ENCODE measurements around the gene GTPBP10. TPM values are rescaled to one million over a fixed set of nuclear protein-coding genes. Genes with fewer than 3 reads are reported as not detected.
A peak's percentile ranks its signal among the peaks of the same experiment; 100 is the strongest.

Gene GTPBP10
- total and polyA plus RNA-seq, 2 donors (not counting 1 experiment from before 2014, with no cell fraction given), result 13.4 to 24.7 TPM

DNA sequence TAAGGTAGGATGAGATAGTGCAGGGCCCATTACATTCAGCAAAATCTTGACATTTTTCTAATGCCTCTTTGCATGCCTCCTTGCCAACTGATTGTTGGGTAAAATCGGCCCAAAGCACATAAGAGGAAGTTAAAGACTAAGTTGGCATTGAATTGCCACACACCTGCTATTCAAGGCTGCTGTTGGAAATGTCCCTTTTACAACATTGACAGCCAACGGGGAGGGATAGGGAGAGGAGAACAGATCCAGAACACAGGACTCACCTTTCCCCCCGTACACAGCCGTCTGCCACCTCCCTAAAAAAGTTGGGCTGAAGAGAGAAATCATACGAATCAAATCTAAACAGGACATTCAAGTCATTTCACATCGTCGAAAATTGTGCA, 26.1 kb upstream of the GTPBP10 start:
- H3K27ac ChIP-seq (ENCODE audit: insufficient read depth, low read length), result no peak overlapping the region
- no peaks in the 10 kb centered on the region for H3K9me3 ChIP-seq (ENCODE audit: control insufficient read depth, insufficient read depth, low read depth, low read length)
- no peak overlapping the region for H2AFZ ChIP-seq (ENCODE audit: low read length)
- no peaks in the 10 kb centered on the region for H3K79me2 ChIP-seq (ENCODE audit: control insufficient read depth, insufficient read depth, low read length)
- peaks cover 9% of the 10 kb centered on the region for H3K27me3 ChIP-seq (ENCODE audit: control insufficient read depth, insufficient read depth, low read length)
- H4K20me1 ChIP-seq (ENCODE audit: control insufficient read depth, extremely low read depth, insufficient read depth, low read length), result no peaks in the 10 kb centered on the region
- H3K4me1 ChIP-seq (ENCODE audit: control insufficient read depth, extremely low read depth, insufficient read depth, low read length), result no peaks in the 10 kb centered on the region
- no peak overlapping the region for H3K9ac ChIP-seq (ENCODE audit: insufficient read depth, low read length)
- H3K36me3 ChIP-seq (ENCODE audit: control insufficient read depth, insufficient read depth, low read length), result no peaks in the 10 kb centered on the region
- peak overlapping the region; percentile 89 for H3K4me2 ChIP-seq (ENCODE audit: extremely low read depth, insufficient read depth, low read length)
- H3K4me3 ChIP-seq (replicated peaks in 1 of 4; ENCODE audit: control extremely low read depth in 1 of 4, insufficient read depth in 1 of 4, low read depth in 3 of 4, low read length in 4 of 4), result peak overlapping the region in 3 of 4 experiments; percentile 32 to 52 (median 49)
- DNase-seq (ENCODE audit: low read depth in 2 of 2), result no peak
- no peak for TF ChIP-seq EZH2 (IDR thresholded peaks at IDR 0.05; ENCODE audit: low read length, missing control alignments)
- TF ChIP-seq, protein P1, sequence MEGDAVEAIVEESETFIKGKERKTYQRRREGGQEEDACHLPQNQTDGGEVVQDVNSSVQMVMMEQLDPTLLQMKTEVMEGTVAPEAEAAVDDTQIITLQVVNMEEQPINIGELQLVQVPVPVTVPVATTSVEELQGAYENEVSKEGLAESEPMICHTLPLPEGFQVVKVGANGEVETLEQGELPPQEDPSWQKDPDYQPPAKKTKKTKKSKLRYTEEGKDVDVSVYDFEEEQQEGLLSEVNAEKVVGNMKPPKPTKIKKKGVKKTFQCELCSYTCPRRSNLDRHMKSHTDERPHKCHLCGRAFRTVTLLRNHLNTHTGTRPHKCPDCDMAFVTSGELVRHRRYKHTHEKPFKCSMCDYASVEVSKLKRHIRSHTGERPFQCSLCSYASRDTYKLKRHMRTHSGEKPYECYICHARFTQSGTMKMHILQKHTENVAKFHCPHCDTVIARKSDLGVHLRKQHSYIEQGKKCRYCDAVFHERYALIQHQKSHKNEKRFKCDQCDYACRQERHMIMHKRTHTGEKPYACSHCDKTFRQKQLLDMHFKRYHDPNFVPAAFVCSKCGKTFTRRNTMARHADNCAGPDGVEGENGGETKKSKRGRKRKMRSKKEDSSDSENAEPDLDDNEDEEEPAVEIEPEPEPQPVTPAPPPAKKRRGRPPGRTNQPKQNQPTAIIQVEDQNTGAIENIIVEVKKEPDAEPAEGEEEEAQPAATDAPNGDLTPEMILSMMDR (conservative IDR thresholded peaks at IDR 0.05 in 1 of 2, IDR thresholded peaks at IDR 0.05 in 1 of 2; ENCODE audit: low read depth in 1 of 2, low read length in 2 of 2), result no peak

GRCh38 chr7:90320801-90321494, 25.6 kb upstream of the GTPBP10 start, which contains the start of gene FAM237B:
Gene FAM237B, minus strand, starts transcription at chr7:90321304. Its CDS starts 1,556 bp downstream, at chr7:90319748.
- TF ChIP-seq EZH2 (IDR thresholded peaks at IDR 0.05; ENCODE audit: low read length, missing control alignments), result no peak
- TF ChIP-seq, protein P1 (conservative IDR thresholded peaks at IDR 0.05 in 1 of 2, IDR thresholded peaks at IDR 0.05 in 1 of 2; ENCODE audit: low read depth in 1 of 2, low read length in 2 of 2), result no peak
- DNase-seq (ENCODE audit: low read depth in 2 of 2), result peak; percentile 34 to 42
- Histone ChIP-seq H3K4me1 (ENCODE audit: control insufficient read depth, extremely low read depth, insufficient read depth, low read length) (no peaks in the 10 kb centered on the region), H3K27me3 (ENCODE audit: control insufficient read depth, insufficient read depth, low read length) (peaks cover 9% of the 10 kb centered on the region), H2AFZ (ENCODE audit: low read length) (peak within 1 kb of the TSS; percentile 65), H3K36me3 (ENCODE audit: control insufficient read depth, insufficient read depth, low read length) (no peaks in the 10 kb centered on the region), H3K27ac (ENCODE audit: insufficient read depth, low read length) (no peak within 1 kb of the TSS), H4K20me1 (ENCODE audit: control insufficient read depth, extremely low read depth, insufficient read depth, low read length) (no peaks in the 10 kb centered on the region), H3K79me2 (ENCODE audit: control insufficient read depth, insufficient read depth, low read length) (no peaks in the 10 kb centered on the region), H3K4me2 (ENCODE audit: extremely low read depth, insufficient read depth, low read length) (peak within 1 kb of the TSS; percentile 89), H3K9me3 (ENCODE audit: control insufficient read depth, insufficient read depth, low read depth, low read length) (no peaks in the 10 kb centered on the region), H3K4me3 (replicated peaks in 1 of 4; ENCODE audit: control extremely low read depth in 1 of 4, insufficient read depth in 1 of 4, low read depth in 3 of 4, low read length in 4 of 4) (peak within 1 kb of the TSS; percentile 32 to 53 (median 50)), H3K9ac (ENCODE audit: insufficient read depth, low read length) (no peak within 1 kb of the TSS)

DNA sequence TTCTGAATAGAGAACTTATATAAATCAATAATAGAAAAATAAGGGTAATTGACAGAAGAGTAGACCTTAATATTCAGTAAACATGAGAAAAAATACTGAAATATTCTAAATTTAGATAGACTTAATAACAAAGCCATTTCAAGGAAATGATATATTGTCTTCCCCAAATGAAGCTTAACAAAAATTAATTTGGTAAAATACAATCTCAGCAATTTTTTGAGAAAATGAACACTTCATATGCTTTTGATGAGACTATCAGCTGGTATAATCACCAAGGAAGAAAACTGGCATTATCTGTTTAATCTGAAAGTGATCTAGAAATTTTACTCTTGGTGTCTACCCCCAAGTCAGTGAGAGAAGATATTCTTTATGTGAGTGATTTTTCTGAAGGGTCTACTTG, 23.7 kb upstream of the GTPBP10 start:
- TF ChIP-seq, protein P1 (conservative IDR thresholded peaks at IDR 0.05 in 1 of 2, IDR thresholded peaks at IDR 0.05 in 1 of 2; ENCODE audit: low read depth in 1 of 2, low read length in 2 of 2), result no peak
- no peak for TF ChIP-seq EZH2 (IDR thresholded peaks at IDR 0.05; ENCODE audit: low read length, missing control alignments)
- H3K36me3 ChIP-seq (ENCODE audit: control insufficient read depth, insufficient read depth, low read length), result no peaks in the 10 kb centered on the region

More for the DNA sequence above, 23.7 kb upstream of the GTPBP10 start:
- no peak overlapping the region for H3K4me2 ChIP-seq (ENCODE audit: extremely low read depth, insufficient read depth, low read length)
- H3K27me3 ChIP-seq (ENCODE audit: control insufficient read depth, insufficient read depth, low read length), result peaks cover 9% of the 10 kb centered on the region
- no peak overlapping the region for H3K9ac ChIP-seq (ENCODE audit: insufficient read depth, low read length)
- H3K9me3 ChIP-seq (ENCODE audit: control insufficient read depth, insufficient read depth, low read depth, low read length), result no peaks in the 10 kb centered on the region
- DNase-seq (ENCODE audit: low read depth in 2 of 2), result no peak
- no peaks in the 10 kb centered on the region for H3K79me2 ChIP-seq (ENCODE audit: control insufficient read depth, insufficient read depth, low read length)
- no peak overlapping the region for H2AFZ ChIP-seq (ENCODE audit: low read length)
- no peaks in the 10 kb centered on the region for H3K4me1 ChIP-seq (ENCODE audit: control insufficient read depth, extremely low read depth, insufficient read depth, low read length)
- H3K4me3 ChIP-seq (replicated peaks in 1 of 4; ENCODE audit: control extremely low read depth in 1 of 4, insufficient read depth in 1 of 4, low read depth in 3 of 4, low read length in 4 of 4), result no peak overlapping the region
- H4K20me1 ChIP-seq (ENCODE audit: control insufficient read depth, extremely low read depth, insufficient read depth, low read length), result no peaks in the 10 kb centered on the region
- H3K27ac ChIP-seq (ENCODE audit: insufficient read depth, low read length), result no peak overlapping the region

Data from fibroblast of lung (primary cell).